ENCODE results near the gene GPS1.

GPS1 gene

DNA sequence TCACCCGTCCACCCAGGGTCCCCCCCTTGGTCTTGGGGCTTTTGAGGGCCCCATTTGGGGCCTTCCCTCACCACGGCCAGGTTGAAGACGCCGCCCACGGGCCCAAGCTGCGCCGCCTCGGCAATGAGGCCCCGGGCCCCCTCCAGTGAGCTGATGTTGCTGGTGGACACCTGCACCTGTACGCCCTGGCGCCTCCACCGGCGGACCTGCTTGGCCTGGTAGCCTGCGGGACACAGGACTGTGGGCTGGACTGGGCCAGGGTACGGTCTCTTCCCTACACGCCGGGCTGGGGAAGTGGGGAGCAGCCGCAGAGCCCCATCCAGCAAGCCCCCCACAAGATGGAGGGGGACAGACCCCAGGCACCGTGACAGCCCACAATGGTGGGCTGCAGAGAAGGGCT, 30.8 kb downstream of the GPS1 start:
- H3K4me3 ChIP-seq = no peak overlapping the region
- no peak overlapping the region for H3K27ac ChIP-seq
- no peak for DNase-seq (ENCODE audit: low spot score)
- no peak for TF ChIP-seq CTCF (IDR thresholded peaks at IDR 0.05)

GRCh38 chr17:82083009-82083408, 31.3 kb downstream of the GPS1 start:
- Histone ChIP-seq H3K4me3 (no peak overlapping the region), H3K27ac (no peak overlapping the region)
- no peak for DNase-seq (ENCODE audit: low spot score)
- no peak for TF ChIP-seq CTCF (IDR thresholded peaks at IDR 0.05)

DNA sequence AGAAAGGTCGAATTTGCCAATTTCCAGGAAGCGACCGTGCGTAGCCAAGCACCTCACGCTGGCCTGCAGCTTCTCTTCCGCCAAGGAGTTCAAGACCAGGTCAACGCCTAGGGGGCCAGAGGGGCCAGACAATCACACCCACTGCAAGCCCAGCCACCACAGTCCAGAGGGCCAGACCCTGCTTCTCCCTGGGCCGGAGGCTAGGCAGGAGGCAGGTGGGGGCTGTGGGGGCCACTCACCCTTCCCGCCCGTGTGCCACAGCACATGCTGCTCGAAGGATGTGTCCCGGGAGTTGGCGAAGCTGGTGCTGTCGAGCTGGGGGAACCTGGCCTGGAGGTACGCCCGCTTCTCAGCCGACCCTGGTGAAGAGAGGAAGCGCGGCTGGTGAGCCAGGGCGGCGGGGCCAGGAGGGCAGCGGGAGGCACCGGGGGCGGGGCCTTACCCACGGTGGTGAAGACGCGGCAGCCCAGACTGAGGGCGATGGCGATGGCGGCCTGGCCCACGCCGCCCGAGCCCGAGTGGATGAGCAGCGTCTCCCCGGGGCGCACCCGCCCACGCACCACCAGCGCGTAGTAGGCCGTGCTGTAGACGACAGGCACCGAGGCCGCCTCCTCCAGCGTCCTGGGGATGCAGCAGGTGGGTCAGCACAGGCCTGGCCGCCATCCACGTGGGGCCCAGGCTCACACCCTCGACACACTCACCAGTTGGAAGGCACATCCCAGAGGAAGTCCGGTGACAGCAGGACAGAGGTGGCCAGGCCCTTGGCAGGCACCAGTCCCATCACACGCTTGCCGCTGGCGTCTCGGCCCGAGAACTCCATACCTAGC, 32.0 kb downstream of the GPS1 start:
- no peak overlapping the region for H3K27ac ChIP-seq
- no peak for DNase-seq (ENCODE audit: low spot score)
- no peak for TF ChIP-seq CTCF (IDR thresholded peaks at IDR 0.05)
- no peak overlapping the region for H3K4me3 ChIP-seq

GRCh38 chr17:82084373-82085030, 32.8 kb downstream of the GPS1 start:
- H3K27ac ChIP-seq = no peak overlapping the region
- no peak for TF ChIP-seq CTCF (IDR thresholded peaks at IDR 0.05)
- H3K4me3 ChIP-seq = no peak overlapping the region
- no peak for DNase-seq (ENCODE audit: low spot score)

DNA sequence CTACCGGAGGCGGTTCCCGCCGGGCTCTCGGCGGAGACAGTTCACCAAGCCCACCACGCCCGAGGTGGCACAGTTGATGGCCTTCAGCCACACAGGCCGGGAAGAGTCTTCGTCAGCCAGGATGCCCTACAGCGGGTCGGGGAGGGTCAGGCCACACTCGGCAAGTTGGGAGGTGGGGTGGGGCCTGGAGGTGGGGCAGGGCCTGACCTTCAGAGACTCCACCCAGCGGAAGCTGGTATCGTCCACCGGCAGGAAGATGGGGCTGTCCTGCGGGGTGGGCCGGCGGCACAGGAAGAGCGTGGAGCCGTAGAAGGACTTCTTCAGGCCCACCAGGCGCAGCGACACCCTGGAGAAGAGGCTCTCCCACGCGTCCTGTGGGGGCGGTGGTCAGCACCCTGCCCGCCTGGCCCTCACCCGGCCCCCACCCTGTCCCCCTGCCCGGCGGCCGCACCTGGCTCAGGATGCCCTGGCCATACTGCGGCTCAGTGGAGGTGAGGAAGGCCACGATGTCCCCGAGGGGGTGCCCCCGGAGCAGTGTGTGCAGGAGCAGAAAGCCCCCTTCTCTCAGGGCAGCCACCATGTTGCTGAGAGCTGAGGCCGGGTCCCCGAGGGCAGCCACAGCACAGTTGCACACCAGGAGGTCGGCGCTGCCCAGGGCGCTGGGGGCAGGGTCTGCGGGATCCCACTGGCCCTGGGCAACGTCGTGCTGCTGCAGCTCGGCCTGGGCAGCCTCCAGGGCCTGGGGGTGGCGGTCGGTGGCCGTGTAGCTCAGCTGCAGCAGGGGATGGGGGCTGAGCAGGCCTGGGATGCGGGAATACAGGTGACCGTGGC, 33.5 kb downstream of the GPS1 start:
- Histone ChIP-seq H3K27ac (no peak overlapping the region), H3K4me3 (no peak overlapping the region)
- no peak for DNase-seq (ENCODE audit: low spot score)
- TF ChIP-seq CTCF (IDR thresholded peaks at IDR 0.05) = no peak

DNA sequence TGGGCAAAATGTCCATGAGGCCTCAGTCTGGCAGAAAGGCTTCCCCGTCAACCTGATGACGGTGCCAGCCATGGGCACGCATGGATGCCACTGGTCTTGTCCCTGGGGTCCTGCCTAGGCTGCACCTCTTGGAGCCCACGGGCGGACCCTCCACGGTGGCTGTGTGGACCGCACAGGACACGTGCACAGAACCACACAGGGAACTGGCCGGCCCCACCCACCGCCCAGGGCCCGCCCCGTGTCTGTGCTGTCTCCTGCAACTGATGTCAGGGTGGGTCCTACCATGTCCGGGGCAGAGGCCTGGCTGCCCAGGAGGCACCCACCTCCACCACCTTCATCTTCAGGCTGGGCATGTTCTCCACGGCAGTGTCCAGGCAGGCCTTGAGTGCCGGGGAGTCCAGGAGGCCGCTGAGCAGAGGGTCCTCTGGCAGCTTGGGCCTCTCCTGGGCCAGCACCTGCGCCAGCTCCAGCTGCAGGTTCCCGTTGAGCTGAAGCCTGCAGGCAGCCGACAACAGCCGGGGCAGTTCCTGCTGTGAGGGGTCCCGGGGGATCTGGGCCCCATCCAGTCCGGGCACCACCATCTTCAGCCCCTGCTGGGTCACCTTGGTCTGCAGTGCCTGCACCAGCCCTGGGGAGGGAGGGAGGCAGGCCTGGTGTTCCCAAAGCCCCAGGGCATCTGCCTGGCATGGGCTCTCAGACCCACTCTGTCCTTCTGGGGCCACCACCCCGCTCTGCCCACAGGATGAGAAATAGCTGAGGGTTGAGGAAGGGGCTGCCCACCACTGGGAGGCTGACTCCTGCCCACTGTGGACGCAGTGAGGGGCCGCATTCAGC, 34.5 kb downstream of the GPS1 start:
- Histone ChIP-seq H3K27ac (no peak overlapping the region), H3K4me3 (no peak overlapping the region)
- no peak for DNase-seq (ENCODE audit: low spot score)
- TF ChIP-seq CTCF (IDR thresholded peaks at IDR 0.05) = no peak

All from coronary artery (tissue), 2 donors.